HG03159 (cell line): ENCODE measurements around the gene THSD4.
"Not testable (repeated sequence)": the region's sequence is repeated elsewhere in the genome, so short reads cannot be mapped to it uniquely, and the experiment has no call there.

Experiments used
- ATAC-seq: cut with Tn5 transposase; IDR thresholded peaks from one replicate; pipeline ENCODE4 v1.9.1; 2021; ENCODE audit warnings: mild to moderate bottlenecking, moderate library complexity; ENCODE audit not compliant: unreplicated experiment

Gene THSD4

GRCh38 chr15:71146580-71146982 lies 31.3 kb downstream of the THSD4 start:
- no peak for ATAC-seq

- ATAC-seq: no peak
These were observed 32.8 kb downstream of the THSD4 start for GRCh38 chr15:71148048-71148447.

GRCh38 chr15:71149646-71150557 lies 34.6 kb downstream of the THSD4 start:
- ATAC-seq: no peak

- no peak for ATAC-seq
These were observed 35.8 kb downstream of the THSD4 start for GRCh38 chr15:71151081-71151480.

GRCh38 chr15:71152542-71152941 lies 37.3 kb downstream of the THSD4 start:
- ATAC-seq: no peak

GRCh38 chr15:71153823-71154524 lies 38.7 kb downstream of the THSD4 start:
- no peak for ATAC-seq

- no peak for ATAC-seq
These were observed 39.4 kb downstream of the THSD4 start for GRCh38 chr15:71154607-71155200.

GRCh38 chr15:71155534-71155933 lies 40.3 kb downstream of the THSD4 start:
- no peak for ATAC-seq

- ATAC-seq: no peak
These were observed 45.7 kb downstream of the THSD4 start for GRCh38 chr15:71160976-71161375.

- no peak for ATAC-seq
These were observed 47.0 kb downstream of the THSD4 start for GRCh38 chr15:71162309-71162708.

- ATAC-seq: not testable (repeated sequence)
These were observed 49.3 kb downstream of the THSD4 start for GRCh38 chr15:71164606-71165005.

- no peak for ATAC-seq
These were observed 52.3 kb downstream of the THSD4 start for GRCh38 chr15:71167445-71168165.

- ATAC-seq: no peak
These were observed 53.0 kb downstream of the THSD4 start for GRCh38 chr15:71168166-71168834.

GRCh38 chr15:71170163-71170562 lies 54.9 kb downstream of the THSD4 start:
- no peak for ATAC-seq

GRCh38 chr15:71171195-71171594 lies 55.9 kb downstream of the THSD4 start:
- no peak for ATAC-seq

- ATAC-seq: not testable (repeated sequence)
These were observed 59.1 kb downstream of the THSD4 start for GRCh38 chr15:71174360-71174759.

- no peak for ATAC-seq
These were observed 65.9 kb downstream of the THSD4 start for GRCh38 chr15:71180986-71181853.

GRCh38 chr15:71182522-71182921 lies 67.3 kb downstream of the THSD4 start:
- no peak for ATAC-seq

GRCh38 chr15:71183063-71183462 lies 67.8 kb downstream of the THSD4 start:
- no peak for ATAC-seq

GRCh38 chr15:71185706-71186105 lies 70.4 kb downstream of the THSD4 start:
- ATAC-seq: no peak
